Activated CD8-positive, alpha-beta memory T cell treated with anti-CD3 and anti-CD28 coated beads, Interleukin-2, amount 50 U/mL, for 1 hour (primary cell): Measurements from ENCODE around the gene STK35.

Experiments
- DNase-seq: peaks from one replicate; pipeline ENCODE4 v3.0.0-alpha.2; 2020; ENCODE audit errors: extremely low read depth

Gene STK35

GRCh38 chr20:2104236-2104635, 2.6 kb downstream of the STK35 start:
- no peak for DNase-seq

GRCh38 chr20:2108498-2108897, 6.9 kb downstream of the STK35 start:
- DNase-seq: no peak

GRCh38 chr20:2108987-2109386, 7.4 kb downstream of the STK35 start:
- no peak for DNase-seq

- DNase-seq: no peak
Observed at GRCh38 chr20:2109425-2110210, 8.0 kb downstream of the STK35 start.

DNA sequence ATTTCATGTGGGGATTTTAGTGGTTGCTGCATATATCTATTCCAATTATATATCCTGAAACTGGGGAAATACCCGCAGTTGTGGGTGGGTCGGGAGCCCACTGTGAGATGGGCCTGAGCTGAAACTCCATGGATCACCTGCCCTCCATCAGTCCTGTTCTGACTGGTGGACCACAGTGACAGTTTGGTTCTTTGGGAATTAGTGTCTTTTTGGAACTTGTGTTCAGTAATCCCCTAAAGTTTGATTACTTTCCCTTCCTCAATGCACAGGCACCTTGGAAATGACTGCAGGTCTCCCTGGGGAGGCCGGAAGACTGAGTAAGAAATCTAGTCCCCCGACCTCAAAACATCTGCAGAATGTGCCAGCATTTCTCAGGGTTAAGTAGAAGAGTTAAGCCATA, 11.3 kb downstream of the STK35 start:
- no peak for DNase-seq

- no peak for DNase-seq
Observed at GRCh38 chr20:2114127-2114959, 12.7 kb downstream of the STK35 start.

DNA sequence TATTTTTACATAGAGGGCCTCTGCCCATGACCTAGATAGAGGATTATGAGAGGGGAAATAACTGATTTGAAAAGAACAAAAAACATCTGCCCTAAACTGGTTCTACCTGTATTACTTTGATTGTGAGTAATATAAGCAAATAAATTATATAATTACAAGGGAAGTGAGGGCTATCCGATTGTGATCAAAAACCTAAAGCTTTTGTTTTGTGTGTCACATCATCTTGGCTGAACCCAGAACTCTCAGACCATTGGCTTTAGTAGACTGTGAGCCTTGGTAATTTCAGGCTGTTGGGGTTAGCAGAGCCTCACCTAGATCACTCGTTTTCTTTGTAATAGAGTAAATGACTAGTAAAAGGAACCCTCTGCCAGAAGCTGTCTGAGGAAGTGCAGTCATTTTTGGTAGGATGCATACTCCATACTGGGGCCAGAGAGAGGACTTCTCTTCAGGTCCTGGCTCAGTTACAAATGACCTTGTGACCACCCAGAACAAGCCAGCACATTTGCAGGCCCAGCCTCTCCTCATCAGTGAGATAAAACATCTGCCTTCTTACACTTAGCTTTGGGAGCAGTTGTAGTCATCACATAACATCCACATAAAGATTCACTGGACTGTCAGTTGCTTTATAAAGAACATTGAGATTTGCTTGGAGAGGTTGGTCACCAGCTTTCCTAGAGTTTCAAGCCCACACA, 13.5 kb downstream of the STK35 start:
- no peak for DNase-seq

GRCh38 chr20:2116170-2116940, 14.7 kb downstream of the STK35 start:
- DNase-seq: no peak

DNA sequence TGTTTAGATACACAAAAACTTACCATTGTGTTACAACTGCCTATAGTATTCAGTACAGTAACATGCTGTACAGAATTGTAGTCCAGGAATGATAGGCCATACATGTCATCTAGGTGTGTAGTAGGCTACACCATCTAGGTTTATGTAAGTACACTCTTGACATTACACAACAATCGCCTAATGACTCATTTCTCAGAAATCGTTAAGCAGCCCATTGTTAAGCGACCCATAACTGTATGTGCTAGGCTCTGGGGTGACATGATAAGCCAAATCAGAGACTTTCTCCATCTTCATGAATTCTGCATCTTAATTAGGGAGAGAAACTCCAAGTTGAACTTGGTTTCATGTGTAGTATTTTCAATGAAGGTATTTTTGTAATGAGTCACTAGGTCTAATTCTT, 17.2 kb downstream of the STK35 start:
- DNase-seq: no peak

DNA sequence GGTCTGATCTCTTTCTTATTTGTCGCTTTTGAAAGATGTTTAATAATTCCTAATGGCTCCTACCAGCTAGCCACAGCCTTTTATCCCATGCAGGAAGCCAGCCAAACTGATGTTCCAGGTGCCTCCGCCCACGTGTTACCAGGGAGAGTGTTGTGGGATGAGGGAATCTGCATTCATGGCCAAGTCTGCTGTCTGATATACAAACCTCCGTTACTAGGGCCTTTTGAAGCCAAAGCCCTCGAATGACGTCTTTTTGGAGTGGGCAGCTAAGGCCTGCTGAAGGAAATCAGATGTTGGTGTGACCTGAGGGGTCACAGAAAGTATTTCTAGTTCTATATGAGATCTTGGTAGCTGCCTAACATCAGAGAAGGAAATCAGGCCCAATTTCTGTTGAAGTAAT, 21.3 kb downstream of the STK35 start:
- DNase-seq: no peak

DNA sequence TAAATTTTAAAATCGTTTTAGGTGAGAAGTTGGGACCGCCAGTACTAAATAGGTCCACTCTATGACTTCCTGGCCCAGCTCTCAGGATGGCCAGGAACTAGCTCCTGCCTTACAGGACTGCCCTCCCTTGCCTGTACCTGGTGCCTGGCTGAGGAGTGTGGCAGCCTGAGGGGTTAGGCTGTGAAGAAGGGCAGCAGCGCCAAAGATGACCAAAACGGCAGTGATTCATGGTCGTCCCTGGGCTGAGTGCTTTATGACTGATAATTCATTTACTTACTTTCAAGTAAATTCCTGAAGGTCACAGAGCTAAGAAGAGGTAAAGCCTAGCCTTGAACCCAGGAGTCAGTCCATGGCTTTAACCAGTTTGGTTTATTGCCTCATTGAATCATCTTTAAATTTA, 22.1 kb downstream of the STK35 start:
- no peak for DNase-seq

- DNase-seq: no peak
Observed at GRCh38 chr20:2124564-2125213, 23.1 kb downstream of the STK35 start.

DNA sequence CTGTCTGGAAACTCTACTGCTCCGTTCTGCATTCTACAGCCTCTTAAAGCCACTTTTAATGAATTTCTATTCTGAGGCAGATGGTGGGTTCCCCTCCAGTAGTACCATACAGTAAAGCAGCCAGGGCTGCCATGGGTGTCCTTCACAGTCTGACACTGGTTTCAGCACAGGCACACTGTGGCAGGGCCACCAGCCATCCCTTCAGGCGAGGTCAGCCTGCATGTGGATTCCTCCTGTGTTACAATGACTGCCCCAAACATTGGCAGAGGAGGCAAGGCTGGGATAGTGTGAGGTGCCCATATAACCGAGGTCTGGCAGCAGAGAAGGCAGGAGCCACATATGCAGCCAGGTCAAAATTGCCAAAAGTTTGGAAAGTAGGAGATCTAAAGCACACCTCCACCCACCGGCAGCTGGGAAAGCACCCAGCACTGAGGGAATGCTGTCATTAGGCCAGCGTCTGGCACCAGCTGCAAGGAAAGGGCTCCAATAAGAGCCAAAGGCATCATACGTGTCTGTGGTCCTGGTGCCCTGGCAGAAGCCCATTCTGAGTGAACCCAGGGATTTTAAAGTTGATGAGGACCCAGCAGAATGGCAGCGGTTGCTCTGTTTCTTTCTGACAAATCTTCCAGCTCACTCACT, 24.0 kb downstream of the STK35 start:
- no peak for DNase-seq

DNA sequence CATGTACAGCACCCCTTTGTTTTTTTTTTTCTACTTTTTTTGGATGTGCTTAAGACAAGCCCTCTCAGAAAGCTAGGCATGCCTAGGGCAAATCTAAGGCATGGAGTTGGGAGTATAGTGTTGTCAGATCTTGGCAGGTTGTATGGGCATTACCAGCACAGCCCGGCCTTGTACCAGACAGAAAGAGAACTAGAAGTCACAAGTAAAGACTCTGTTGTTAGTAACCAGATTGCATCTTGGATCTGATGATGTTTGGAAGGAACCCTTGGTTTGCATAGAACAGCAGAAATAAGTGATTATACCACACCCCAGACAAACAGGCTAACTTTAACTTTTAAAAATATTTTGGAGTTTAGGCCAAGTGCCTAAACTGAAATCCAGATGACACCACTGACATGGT, 25.6 kb downstream of the STK35 start:
- DNase-seq: no peak

DNA sequence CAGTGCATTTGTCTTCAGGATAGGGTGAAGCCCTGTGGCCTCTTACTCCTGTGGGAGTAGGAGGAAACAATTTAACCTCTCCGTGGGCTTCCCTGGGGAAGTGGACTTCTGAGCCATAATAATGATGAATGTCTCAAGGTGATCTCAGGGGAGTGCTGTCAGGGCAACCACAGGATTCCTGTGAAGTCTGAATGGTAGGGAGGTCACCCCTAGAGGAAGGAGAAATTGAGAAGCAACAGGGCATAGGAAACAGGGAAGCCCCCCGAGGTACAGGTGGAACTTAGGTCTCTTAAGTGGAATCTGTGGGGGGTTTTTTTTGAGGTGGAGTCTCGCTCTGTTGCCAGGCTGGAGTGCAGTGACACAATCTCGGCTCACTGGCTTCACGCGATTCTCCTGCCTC, 26.9 kb downstream of the STK35 start:
- DNase-seq: no peak

DNA sequence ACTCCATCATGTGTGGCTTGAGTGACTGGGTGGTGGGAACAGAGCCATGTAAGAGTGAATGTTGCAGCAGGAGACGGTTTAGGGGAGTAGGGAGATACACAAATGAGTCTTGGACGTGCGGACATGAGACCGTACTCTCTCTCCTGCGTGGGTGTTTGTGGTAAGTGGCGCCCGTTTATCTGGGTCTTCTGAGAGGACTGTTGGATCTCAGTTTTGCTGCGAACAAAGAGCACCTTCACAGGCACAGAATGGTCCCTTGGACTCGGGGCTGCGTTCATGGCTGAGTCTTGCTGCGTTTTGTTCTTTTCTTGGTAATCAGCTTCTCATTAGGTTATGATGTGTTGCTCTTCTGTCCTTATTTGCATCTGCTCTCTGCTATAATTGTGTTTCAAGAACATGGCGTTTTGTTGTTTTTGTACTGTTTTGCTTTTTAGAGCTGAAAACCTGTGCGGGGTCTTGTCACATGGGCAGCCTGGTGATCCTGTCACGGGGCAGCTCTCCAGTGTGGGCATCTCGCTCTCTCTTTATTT, 28.5 kb downstream of the STK35 start:
- no peak for DNase-seq

DNA sequence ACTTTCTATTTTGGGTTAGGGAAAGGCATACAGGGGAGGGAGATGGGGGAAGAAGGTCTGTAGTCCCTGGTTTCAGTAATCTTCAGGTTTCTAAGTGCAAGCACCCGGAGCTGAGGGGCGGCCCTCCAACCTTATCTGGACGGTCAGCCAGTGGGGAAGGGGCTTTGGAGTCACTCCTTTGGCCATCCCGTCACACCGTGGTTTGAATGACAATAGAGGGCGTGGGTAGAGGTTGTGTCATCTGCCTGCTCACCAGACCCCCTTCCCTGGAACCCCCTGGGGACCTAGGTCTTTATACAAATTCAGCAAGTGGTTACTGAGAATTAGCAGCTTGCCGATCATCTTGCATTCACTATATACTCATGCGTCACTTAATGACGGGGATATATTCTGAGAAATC, 29.1 kb downstream of the STK35 start:
- DNase-seq: no peak

DNA sequence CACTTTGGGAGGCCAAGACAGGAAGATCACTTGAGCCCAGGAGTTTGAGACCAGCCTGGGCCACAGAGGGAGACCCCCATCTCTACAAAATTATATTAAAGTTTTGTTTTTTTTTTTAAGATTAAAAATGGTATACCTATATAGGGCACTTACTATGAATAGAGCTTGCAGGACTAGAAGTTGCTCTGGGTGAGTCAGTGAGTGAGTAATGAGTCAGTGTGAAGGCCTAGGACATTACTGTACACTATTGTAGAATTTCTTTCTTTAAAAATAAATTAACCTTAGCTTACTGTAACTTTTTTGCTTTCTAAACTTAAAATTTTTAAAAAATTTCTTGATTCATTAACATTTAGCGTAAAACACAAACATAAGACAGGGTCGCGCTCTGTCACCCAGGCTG, 29.7 kb downstream of the STK35 start:
- DNase-seq: no peak

- DNase-seq: no peak
Observed at GRCh38 chr20:2132461-2132901, 30.9 kb downstream of the STK35 start.
